Smooth muscle cell (in vitro differentiated cells): Measurements from ENCODE around the gene KCNQ1. TPM values are rescaled to one million over a fixed set of nuclear protein-coding genes. Genes with fewer than 3 reads are reported as not detected.

Source experiments
- DNase-seq: peaks from one replicate; lab custom pipeline; 2025; ENCODE audit not compliant: unreplicated experiment; lab: John Stamatoyannopoulos, UW
- H2AFZ ChIP-seq: fragments of 200-600 bp; sonication (generic); 2 replicates; pipeline ENCODE4 v1.6.0; 2016; ENCODE audit warnings: antibody characterized with exemption, low read depth, mild to moderate bottlenecking
- H3F3A ChIP-seq: fragments of 200-600 bp; sonication (generic); 2 replicates; pipeline ENCODE4 v1.6.0; 2017; ENCODE audit warnings: antibody characterized with exemption, low read depth
- H3K27ac ChIP-seq: fragments of 200-600 bp; sonication (generic); 2 replicates; pipeline ENCODE4 v1.5.1; 2016; ENCODE audit warnings: low read depth, mild to moderate bottlenecking
- H3K27me3 ChIP-seq: fragments of 200-600 bp; sonication (generic); 2 replicates; pipeline ENCODE4 v1.6.1; 2016; ENCODE audit warnings: low read depth, mild to moderate bottlenecking
- H3K36me3 ChIP-seq: fragments of 200-600 bp; sonication (generic); 2 replicates; pipeline ENCODE4 v1.5.1; 2016; ENCODE audit warnings: low read depth
- H3K4me1 ChIP-seq: fragments of 200-600 bp; sonication (generic); 2 replicates; pipeline ENCODE4 v1.5.1; 2016; ENCODE audit warnings: low read depth
- H3K4me2 ChIP-seq: fragments of 200-600 bp; sonication (generic); 2 replicates; pipeline ENCODE4 v1.6.0; 2016; ENCODE audit warnings: mild to moderate bottlenecking
- H3K4me3 ChIP-seq: fragments of 200-600 bp; sonication (generic); 2 replicates; pipeline ENCODE4 v1.5.1; 2016; ENCODE audit warnings: mild to moderate bottlenecking
- H3K79me2 ChIP-seq: fragments of 200-600 bp; sonication (generic); 2 replicates; pipeline ENCODE4 v1.6.0; 2016; ENCODE audit warnings: low read depth, mild to moderate bottlenecking
- H3K9ac ChIP-seq: fragments of 200-600 bp; sonication (generic); 2 replicates; pipeline ENCODE4 v1.6.0; 2016; ENCODE audit warnings: low read depth
- H3K9me3 ChIP-seq: fragments of 200-600 bp; sonication (generic); replicated peaks from 2 replicates; pipeline ENCODE4 v1.5.1; 2016; ENCODE audit warnings: low read depth
- H4K20me1 ChIP-seq: fragments of 200-600 bp; sonication (generic); 2 replicates; pipeline ENCODE4 v1.6.0; 2016; ENCODE audit warnings: low read depth
- CTCF ChIP-seq: fragments of 200-600 bp; sonication (generic); IDR thresholded peaks from 2 replicates; pipeline ENCODE4 v1.5.1; 2017; ENCODE audit warnings: borderline replicate concordance, mild to moderate bottlenecking, antibody characterized with exemption; ENCODE audit not compliant: insufficient read depth, poor library complexity, severe bottlenecking
- WGBS: methylation state at CpG from one replicate; pipeline ENCODE4 v1.1.7; 2016; ENCODE audit warnings: low lambda C conversion rate; 5-methylcytosine and 5-hydroxymethylcytosine counted together
- polyA plus RNA-seq: library from polyadenylated mRNA; unstranded; fragments of >200 nt; fragmentation: Nextera tagmentation; extraction: Ambion mirVana; gene quantifications from 2 replicates; pipeline ENCODE4 v1.2.1, GENCODE V29; 2016
- total RNA-seq: library from RNA; depleted of rRNA; stranded (reverse); fragments of >200 nt; gene quantifications from 2 replicates; pipeline ENCODE4 v1.2.3, GENCODE V29; 2014

The KCNQ1 gene
- total and polyA plus RNA-seq, 2 experiments from 2014 or later, result 1.3 to 2.3 TPM

- no peaks in the 10 kb centered on the region for H3K79me2 ChIP-seq
- no peak overlapping the region for H2AFZ ChIP-seq
- DNase-seq, result no peak
- H3K36me3 ChIP-seq, result no peaks in the 10 kb centered on the region
- H3K27me3 ChIP-seq, result peaks cover 71% of the 10 kb centered on the region
- H3K9ac ChIP-seq, result no peak overlapping the region
- H3K4me1 ChIP-seq, result no peaks in the 10 kb centered on the region
- no peaks in the 10 kb centered on the region for H4K20me1 ChIP-seq
- H3F3A ChIP-seq, result no peaks in the 10 kb centered on the region
- WGBS, result 95% methylated on average over 10 of the region's 10 CpGs
- no peak overlapping the region for H3K27ac ChIP-seq
- no peak overlapping the region for H3K4me2 ChIP-seq
- TF ChIP-seq CTCF, result no peak
- no peaks in the 10 kb centered on the region for H3K9me3 ChIP-seq
- H3K4me3 ChIP-seq, result no peak overlapping the region
These were observed 3.3 kb downstream of the KCNQ1 start for GRCh38 chr11:2447951-2448650.

GRCh38 chr11:2448661-2449547 is 4.1 kb downstream of the KCNQ1 start:
- H3K79me2 ChIP-seq, result no peaks in the 10 kb centered on the region
- DNase-seq, result no peak
- no peak overlapping the region for H3K4me3 ChIP-seq
- TF ChIP-seq CTCF, result no peak
- no peaks in the 10 kb centered on the region for H4K20me1 ChIP-seq
- no peaks in the 10 kb centered on the region for H3K36me3 ChIP-seq
- no peaks in the 10 kb centered on the region for H3F3A ChIP-seq
- H2AFZ ChIP-seq, result no peak overlapping the region
- no peak overlapping the region for H3K27ac ChIP-seq
- no peak overlapping the region for H3K9ac ChIP-seq
- H3K4me2 ChIP-seq, result no peak overlapping the region
- peaks cover 63% of the 10 kb centered on the region for H3K27me3 ChIP-seq
- H3K4me1 ChIP-seq, result no peaks in the 10 kb centered on the region
- WGBS, result 84% methylated on average over 21 of the region's 21 CpGs
- no peaks in the 10 kb centered on the region for H3K9me3 ChIP-seq

DNA sequence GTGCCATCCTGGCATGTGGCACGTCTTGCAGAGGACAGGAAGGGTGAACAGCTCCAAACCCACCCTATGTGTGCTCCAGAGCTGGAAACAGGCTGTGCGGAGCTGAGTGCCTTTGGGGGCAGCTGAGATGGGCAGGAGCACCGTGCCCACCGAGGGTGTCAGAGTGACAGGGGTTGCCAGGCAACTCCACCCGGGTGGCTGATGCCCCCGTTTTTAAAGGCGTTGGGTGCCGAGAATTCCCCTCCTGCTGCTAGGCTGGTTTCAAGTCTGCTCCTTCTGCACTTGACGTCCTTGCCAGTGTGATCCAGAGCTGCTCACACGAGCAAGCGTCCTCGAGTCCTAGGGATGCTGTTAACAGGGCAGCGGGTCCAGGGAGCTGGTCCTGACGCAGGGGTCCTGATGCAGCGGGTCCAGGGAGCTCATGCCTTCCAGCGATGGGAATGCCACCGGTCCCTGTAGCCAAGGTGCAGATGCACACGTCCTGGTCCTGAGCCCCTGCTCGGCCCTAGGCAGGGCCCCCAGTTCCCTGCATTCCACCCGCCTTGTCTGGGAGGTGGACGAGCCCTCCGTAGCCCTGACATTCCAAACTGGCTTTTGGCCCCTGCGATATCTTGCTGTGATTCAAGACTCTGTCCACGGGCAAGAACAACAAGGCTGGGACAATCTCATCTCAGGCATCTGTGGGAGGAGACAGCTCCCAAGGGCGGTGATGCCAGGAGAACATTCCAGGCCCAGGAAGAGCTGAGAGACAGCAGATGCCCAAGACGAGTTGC is 4.9 kb downstream of the KCNQ1 start:
- Histone ChIP-seq H4K20me1 (no peaks in the 10 kb centered on the region), H3K4me1 (no peaks in the 10 kb centered on the region), H3K9me3 (no peaks in the 10 kb centered on the region), H3K36me3 (no peaks in the 10 kb centered on the region), H3F3A (no peaks in the 10 kb centered on the region), H3K4me3 (no peak overlapping the region), H2AFZ (no peak overlapping the region), H3K9ac (no peak overlapping the region), H3K4me2 (no peak overlapping the region), H3K27ac (no peak overlapping the region), H3K79me2 (no peaks in the 10 kb centered on the region), H3K27me3 (peaks cover 58% of the 10 kb centered on the region)
- WGBS, result 88% methylated on average over 26 of the region's 26 CpGs
- DNase-seq, result no peak
- TF ChIP-seq CTCF, result no peak
